ENCODE results near the gene TNS2.
A peak's percentile ranks its signal among the peaks of the same experiment; 100 is the strongest.
"Not testable (repeated sequence)": the region's sequence is repeated elsewhere in the genome, so short reads cannot be mapped to it uniquely, and the experiment has no call there.

TNS2 gene

GRCh38 chr12:53070877-53071492, 21.1 kb downstream of the TNS2 start:
- no peak for DNase-seq

GRCh38 chr12:53071591-53072551, 22.0 kb downstream of the TNS2 start:
- no peak for DNase-seq

- DNase-seq, result no peak
Measured at GRCh38 chr12:53073881-53074280, 24.0 kb downstream of the TNS2 start.

DNA sequence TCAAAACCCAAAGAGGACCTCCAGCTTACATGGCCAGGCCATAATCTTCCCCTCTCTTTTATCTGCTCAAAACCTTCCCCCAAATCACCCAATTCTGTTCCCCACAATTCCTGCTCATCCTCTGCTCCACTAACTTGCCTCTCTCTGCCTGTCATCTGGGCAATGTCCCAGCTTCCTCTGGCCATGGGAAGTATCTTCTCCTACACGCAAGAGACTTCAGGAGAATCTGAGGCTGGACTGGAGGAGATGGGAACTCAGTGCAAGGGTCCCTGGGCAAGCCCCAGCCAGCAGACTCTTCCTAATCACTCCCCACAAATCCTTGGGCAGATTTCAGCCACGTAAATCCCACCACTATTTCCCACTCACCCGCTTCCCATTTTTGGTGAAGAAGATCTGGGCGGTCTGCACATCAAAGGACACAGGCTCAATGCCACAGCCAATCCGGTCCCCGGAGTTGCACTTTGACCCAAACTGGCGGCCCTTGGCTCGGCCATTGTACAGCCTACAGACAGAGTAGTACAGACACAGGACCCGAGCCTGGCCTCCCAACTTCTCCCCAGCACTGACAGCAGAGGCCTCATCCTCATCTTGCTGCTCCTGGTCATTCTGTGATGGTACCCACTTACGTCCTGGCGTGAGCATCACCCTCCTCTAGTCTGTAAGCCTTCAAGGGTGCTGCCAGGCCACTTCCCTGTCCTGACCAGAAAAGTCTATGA, 24.6 kb downstream of the TNS2 start:
- no peak for DNase-seq

DNA sequence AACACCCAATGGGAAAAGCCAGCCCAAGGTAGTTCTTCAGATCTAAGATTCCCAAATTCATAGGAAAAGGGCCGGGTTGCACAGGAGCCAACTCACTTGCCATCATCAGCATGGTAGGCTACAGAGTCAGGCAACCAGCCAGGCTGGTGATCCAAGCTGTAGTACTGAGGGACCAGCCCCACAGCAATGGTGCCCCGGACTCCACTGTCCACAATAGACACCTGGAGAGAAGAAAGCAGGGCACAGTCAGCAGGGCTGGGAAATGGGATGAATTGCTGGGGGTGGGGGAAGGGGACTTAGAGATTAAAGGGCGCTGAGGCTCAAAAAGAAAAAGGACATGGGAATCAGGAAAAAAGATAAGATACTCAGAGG, 25.1 kb downstream of the TNS2 start:
- no peak for DNase-seq

GRCh38 chr12:53076461-53076860, 26.6 kb downstream of the TNS2 start:
- no peak for DNase-seq

DNA sequence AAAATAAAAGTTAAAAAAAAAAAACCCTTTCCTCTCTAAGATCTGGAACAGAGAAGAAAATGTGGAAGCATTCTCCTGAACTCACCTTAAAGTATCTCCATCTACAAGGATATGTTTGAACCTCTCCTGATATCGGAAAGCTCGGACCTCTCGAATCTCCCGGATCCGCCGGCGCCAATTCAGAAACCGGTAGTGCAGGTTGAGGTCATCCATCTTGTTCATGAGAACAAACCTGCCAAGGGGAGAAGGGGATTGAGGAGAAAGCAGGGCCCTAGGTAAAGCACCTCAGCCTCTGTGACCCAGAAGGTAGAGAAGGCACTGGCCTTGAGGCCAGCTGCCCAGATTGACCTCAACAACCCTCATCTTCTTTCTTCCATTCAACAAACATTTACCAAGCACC, 27.2 kb downstream of the TNS2 start:
- no peak for DNase-seq

DNA sequence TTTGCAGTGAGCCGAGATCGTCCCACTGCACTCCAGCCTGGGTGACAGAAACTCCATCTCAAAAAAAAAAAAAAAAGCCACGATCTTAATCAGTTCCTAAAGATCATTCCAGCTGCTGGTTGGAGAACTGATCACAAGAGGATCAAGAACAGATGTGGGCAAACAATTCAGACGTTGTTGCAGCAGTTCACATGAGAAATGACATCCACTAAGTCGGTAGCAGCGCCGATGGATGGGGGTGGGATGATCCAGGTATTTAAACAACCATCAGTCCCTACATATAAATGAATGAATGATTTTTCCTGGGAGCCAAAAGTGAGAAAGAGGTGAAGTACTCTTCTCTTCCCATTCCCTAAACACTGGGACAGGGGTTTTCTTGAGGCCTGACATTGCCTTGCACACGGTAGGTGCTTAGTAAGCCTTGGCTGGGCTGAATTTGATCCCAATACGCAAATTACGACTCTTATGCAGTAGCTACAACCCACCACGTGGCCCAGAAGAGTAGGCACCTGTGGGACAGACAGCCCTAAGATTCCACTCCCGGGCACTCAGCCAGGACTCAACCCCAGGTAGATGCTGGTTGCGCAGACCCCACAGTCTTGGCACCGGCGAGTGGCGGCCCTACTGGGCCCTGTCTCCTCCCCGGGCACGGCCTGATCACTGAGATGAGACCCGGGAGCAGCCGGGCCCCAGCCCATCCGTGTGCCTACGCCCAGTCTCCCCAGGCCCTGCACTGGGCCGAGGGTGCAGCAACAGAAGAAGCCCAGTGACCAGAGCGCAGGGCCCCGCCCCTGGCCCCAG, 28.8 kb downstream of the TNS2 start:
- DNase-seq, result peak; percentile 65

DNA sequence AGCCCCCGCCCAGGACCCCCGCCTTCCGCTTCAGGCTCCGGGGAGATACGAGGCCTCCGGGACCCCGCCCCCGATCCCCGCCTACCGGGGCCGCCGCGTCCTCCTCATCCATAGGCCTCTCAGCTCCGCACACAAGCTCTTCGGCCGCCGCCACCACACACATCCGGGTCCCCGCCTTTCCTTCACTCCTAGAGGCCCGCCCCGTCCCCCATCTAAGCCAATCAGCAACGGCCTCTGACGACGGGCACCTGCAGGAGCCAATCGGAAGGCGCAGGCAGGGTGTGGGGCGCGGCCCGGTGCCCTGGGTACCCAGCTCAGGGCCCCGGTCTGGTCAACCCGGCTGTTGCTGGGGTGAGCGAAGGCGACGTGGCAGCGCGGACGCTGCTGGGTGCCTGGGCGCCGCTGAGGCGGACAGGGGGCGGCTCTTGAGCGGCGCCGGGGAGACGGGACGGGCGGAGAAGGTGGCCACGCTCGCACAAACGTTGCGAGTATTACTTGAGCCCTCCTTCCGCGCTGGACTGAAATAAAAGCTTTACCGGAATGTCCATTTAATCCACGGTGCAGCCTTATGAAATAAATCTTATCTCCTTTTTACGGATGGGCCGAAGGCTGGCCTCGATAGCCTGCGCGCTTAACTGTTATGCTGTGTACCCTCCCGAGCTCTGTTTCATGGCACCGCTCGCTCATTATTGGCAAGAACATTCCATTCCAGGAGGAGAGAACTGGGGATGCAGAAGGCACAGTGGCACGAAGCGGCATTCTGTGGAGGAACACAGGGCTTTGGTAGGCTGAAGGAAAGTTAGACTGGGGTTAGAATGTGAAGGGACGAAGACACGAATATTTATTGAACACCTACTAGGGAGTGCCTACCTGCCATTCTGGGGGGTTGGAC, 29.6 kb downstream of the TNS2 start, which contains the start of gene SPRYD3:
Gene SPRYD3 (minus strand): TSS at position 165 of the 892 bp plus-strand sequence. CDS start 57 bp downstream, at position 108.
- peak; percentile 97 for DNase-seq

GRCh38 chr12:53082637-53083175, 32.8 kb downstream of the TNS2 start:
- DNase-seq, result no peak

DNA sequence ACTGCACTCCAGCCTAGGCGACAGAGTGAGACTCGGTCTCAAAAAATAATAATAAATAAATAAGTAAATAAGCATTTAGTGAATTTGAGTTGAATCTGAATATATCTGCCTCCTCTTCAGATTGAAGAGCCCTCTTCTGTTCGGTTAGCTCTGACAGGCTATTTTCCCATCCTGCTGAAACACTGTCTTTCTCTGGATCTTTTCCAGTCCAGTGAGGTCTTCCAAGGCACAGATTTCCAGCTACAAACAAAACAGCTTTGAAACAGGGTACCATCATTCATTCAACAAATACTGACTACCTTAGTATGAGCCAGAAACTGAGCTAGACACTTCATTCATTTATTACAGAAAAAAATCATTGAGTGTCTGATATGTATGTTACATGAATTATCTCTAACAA, 36.5 kb downstream of the TNS2 start:
- no peak for DNase-seq

DNA sequence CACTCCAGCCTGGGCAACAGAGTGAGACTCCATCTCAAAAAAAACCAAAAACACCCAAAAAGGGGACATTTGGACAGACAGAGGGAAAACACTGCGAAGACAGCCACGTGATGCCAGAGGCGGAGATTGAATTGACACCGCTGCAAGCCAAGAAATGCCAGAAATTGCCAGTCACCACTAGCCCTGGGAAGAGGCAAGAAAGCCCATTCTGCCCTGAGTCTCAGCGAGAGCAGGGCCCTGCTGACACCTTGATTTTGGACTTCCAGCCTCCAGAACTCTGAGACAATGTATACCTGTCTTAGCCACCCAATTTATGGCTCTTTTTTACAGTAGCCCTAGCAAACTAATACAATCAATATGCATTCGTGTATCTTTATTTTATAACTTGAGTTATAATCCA, 40.2 kb downstream of the TNS2 start:
- no peak for DNase-seq

DNA sequence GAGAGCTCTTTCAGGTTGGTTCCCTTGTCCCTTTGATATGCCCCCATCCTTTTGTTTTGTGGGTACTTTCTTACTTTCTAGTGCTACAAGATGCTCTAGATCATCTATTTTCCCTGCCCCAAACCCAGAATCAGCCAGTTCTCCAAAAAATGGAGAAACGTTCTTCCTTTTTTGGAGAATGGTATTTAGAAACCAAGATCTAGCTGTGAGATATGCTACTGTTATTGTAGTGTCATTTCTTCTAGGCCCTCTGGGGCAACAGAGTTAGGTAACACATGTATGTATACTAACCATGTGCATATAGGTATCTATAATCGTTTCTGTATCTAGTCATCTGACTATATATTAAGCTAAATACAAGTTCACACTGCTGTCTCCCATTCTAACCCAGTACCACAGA, 40.7 kb downstream of the TNS2 start:
- DNase-seq, result no peak

DNA sequence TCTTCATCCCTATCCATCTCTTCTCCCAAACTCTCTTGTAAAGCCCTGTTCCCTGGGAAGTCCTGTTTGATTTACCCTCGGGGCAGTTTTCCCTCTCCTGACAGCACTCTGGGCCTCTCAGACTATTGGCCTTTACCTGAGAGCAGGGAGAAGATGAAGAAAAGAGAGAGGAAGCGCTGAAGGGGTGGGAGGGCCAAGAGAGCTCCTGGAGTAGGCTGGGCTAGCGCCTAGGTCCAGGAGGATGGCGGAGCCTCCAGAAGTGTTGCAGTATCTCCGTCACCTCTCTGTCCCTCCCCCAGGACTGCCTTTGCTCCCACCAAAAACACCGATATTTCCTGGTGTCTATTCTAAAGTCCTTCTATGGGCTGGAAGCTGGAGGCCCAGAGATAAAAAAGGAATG, 41.9 kb downstream of the TNS2 start:
- no peak for DNase-seq

DNA sequence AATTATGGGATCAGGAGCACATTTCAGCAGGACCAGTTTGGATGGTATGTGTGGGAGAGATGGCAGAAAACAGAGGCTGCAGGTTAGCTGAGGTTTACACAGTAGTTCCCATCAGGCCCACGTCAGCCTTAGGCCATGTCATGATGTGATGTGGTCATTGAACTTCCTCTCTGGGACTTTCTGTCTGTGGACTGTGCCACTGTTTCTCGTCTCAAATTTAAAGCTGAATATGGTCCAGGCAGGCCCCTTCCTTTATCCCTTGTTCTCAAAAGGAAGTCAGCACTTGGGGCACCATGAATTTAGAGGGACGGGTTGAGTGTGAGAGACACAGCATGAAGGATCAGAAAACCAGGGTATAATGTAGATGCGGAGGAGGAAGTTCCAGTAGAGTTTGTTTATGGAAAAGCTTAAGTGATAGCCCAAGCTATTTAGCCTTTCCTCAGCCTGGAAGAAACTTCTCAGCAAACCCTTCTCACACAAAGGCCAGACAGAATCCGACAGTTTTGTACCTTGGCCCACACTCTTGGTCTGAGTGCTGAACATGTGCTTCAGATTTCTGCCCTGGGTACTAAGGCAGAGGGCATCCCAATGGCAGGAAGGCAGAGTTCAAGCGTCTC, 44.0 kb downstream of the TNS2 start:
- DNase-seq, result no peak

GRCh38 chr12:53094394-53094787, 44.5 kb downstream of the TNS2 start:
- no peak for DNase-seq

- not testable (repeated sequence) for DNase-seq
Measured at GRCh38 chr12:53094796-53095595, 45.1 kb downstream of the TNS2 start.

- DNase-seq, result not testable (repeated sequence)
Measured at GRCh38 chr12:53095596-53095895, 45.7 kb downstream of the TNS2 start.

DNA sequence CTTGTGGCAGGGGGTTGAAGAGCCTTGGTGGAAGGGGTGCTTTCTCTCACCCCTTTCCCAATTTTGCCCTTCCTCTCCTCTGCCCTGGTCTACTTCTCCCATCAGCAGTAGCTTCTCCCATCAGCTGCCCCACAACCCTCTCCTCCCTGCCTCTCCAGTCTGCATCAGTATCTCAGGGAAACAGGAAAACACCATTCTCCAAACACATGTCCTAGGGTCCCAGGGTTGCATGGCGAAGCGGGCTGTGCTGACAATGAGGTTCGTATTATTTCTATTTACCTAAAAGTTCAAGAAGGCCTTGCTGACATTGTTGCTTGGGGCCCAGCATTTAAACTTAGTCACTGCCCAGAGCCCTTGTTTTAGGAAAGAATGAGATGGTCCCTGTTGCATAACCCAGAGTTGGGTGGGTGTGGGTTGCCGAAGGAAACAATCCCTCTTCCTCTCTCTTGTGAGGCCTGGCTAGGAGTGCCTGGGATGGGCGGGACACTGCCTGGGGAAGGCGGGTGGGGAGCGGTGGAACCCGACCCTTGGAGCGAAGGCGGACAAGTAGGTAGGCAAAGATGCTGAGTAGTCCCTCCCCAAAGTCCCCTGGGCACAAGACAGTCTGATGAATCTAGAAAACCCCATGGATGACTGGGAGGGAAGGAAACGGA, 46.4 kb downstream of the TNS2 start:
- no peak for DNase-seq

DNA sequence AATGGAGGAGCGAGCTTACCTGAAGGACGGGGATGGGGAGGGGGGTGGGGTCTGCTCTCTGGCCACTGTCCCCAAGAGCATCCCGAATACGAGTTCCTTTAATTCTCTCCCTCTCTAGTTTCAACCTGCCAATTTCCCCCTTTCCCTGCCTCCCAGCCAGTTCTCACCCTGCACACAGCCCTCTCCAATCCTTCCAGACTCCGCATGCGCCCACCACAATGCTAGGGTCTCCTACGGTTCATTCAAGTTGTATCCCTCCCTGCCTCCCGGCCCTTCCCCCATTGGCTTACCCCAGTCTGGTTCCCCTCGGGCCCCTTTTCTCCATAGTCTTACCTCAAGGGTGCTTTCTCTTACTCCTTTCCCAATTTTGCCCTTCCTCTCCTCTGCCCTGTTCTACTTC, 46.9 kb downstream of the TNS2 start:
- DNase-seq, result no peak
